ENCODE data around the gene COL18A1. TPM values are rescaled to one million over a fixed set of nuclear protein-coding genes. Genes with fewer than 3 reads are reported as not detected.

The COL18A1 gene
- total and polyA plus RNA-seq, 9 of the 15 experiments (the other 6 are each of a cell fraction or from before 2014, with no cell fraction given): 0.14 to 16.4 (median 2.0) TPM

DNA sequence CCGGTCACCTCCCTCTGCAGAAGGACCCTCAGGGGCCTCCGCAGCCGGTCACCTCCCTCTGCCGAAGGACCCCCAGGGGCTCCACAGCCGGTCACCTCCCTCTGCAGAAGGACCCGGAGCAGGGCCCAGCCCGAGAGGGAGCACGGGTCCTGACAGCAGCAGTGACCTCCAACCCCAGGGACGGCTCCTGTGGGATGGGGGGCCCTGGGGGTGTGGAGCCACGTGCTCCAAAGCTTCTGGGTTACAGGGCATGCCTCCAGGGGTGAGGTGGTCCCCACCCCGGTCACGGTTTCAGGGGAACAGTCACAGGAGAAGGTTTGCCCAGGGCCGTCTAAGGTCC lies 97.0 kb downstream of the COL18A1 start (continued):
- TF ChIP-seq ZBTB5 (IDR thresholded peaks at IDR 0.05) (no peak), CREBBP (IDR thresholded peaks at IDR 0.05; ENCODE audit: low read depth, low read length) (no peak), RNF2 (IDR thresholded peaks at IDR 0.05) (no peak), ZNF695 (CRISPR knock-in tag; IDR thresholded peaks at IDR 0.05) (no peak), HDAC1 (IDR thresholded peaks at IDR 0.05) (no peak)

DNA sequence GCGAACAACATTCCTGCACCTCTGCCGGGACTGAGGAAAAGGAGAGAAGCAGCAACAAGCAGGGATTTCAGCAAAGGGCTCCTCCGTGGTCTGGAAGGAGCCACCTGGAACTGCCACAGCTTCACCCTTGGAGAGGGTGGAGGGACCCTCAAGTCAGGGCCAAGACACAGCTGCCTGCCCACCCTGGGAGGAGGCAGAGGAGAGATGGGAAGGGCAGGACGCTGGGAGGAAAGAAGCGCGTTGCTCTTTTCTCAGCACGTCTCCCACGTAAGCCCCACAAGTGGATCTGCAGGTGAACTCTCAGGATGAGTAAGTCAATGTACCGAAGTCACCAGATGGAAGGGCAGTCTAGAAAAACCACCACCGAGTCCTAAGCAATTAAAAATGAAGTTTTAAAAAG lies 97.6 kb downstream of the COL18A1 start:
- ATAC-seq: no peak
- Histone ChIP-seq H3K9me1 (ENCODE audit: control insufficient read depth, insufficient read depth, low read length) (no peaks in the 10 kb centered on the region), H3K9ac (ENCODE audit: insufficient read depth in 1 of 2, low read depth in 2 of 2, low read length in 2 of 2) (no peak overlapping the region), H3K27ac (ENCODE audit: extremely low read depth, low read depth, low read length) (no peak overlapping the region), H3K36me3 (ENCODE audit: control insufficient read depth, insufficient read depth, low read length) (no peaks in the 10 kb centered on the region), H3K27me3 (ENCODE audit: control insufficient read depth in 2 of 2, insufficient read depth in 2 of 2, low read length in 2 of 2) (no peaks in the 10 kb centered on the region), H3K4me1 (replicated peaks in 1 of 2; ENCODE audit: control insufficient read depth in 2 of 2, insufficient read depth in 2 of 2, low read length in 2 of 2) (peaks cover 0 to 49% of the 10 kb centered on the region in 2 experiments; a peak in 3 of 5 replicates), H3K4me3 (no peak overlapping the region), H3K79me2 (ENCODE audit: control insufficient read depth, insufficient read depth, low read length) (no peaks in the 10 kb centered on the region), H2AFZ (ENCODE audit: low read depth, low read length) (no peak overlapping the region), H3K4me2 (ENCODE audit: insufficient read depth, low read length) (no peak overlapping the region), H3K9me3 (replicated peaks; ENCODE audit: control insufficient read depth, insufficient read depth, low read depth, low read length) (no peaks in the 10 kb centered on the region), H4K20me1 (replicated peaks; ENCODE audit: control insufficient read depth, insufficient read depth, low read length) (peaks cover 18% of the 10 kb centered on the region)
- intact Hi-C loops (cut with micrococcal nuclease): no loop called here
- DNase-seq (ENCODE audit: extremely low read depth in 1 of 4, low spot score in 3 of 4): no peak
- WGBS (ENCODE audit: insufficient coverage, low coverage, missing lambda C conversion rate): 28% methylated on average over 10 of the region's 10 CpGs
- ChIA-PET POLR2A (interaction anchor here (1.2 kb wide), 1 partner anchor 15 kb away, joined by 3 read pairs; no protein-coding TSS in a partner anchor), CTCF (ENCODE audit: low intra/inter-chr PET ratio) (no interaction called here)
- in situ Hi-C loops (cut with MboI): no loop called here
- no TSS peak for BruUV-seq (replicated peaks)
- FAIRE-seq: no peak
- TF ChIP-seq, protein P1, sequence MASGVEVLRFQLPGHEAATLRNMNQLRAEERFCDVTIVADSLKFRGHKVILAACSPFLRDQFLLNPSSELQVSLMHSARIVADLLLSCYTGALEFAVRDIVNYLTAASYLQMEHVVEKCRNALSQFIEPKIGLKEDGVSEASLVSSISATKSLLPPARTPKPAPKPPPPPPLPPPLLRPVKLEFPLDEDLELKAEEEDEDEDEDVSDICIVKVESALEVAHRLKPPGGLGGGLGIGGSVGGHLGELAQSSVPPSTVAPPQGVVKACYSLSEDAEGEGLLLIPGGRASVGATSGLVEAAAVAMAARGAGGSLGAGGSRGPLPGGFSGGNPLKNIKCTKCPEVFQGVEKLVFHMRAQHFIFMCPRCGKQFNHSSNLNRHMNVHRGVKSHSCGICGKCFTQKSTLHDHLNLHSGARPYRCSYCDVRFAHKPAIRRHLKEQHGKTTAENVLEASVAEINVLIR (CRISPR knock-in tag; IDR thresholded peaks at IDR 0.05): no peak
- TF ChIP-seq EWSR1 (IDR thresholded peaks at IDR 0.05; ENCODE audit: borderline replicate concordance, low read depth, partially characterized antibody) (no peak), HNRNPH1 (optimal IDR thresholded peaks at IDR 0.05; ENCODE audit: low read depth, low read length) (no peak), PRMT5 (CRISPR knock-in tag; IDR thresholded peaks at IDR 0.05) (no peak), RBM34 (IDR thresholded peaks at IDR 0.05; ENCODE audit: borderline replicate concordance, insufficient read depth, low read length) (no peak), ZNF133 (CRISPR knock-in tag; IDR thresholded peaks at IDR 0.05) (no peak), ZKSCAN3 (CRISPR knock-in tag; IDR thresholded peaks at IDR 0.05) (no peak), IRF2 (CRISPR knock-in tag; IDR thresholded peaks at IDR 0.05) (no peak), U2AF1 (optimal IDR thresholded peaks at IDR 0.05; ENCODE audit: low read depth, low read length) (no peak), SETDB1 (IDR thresholded peaks at IDR 0.05; ENCODE audit: low read length) (no peak)
- TF ChIP-seq, protein P2, sequence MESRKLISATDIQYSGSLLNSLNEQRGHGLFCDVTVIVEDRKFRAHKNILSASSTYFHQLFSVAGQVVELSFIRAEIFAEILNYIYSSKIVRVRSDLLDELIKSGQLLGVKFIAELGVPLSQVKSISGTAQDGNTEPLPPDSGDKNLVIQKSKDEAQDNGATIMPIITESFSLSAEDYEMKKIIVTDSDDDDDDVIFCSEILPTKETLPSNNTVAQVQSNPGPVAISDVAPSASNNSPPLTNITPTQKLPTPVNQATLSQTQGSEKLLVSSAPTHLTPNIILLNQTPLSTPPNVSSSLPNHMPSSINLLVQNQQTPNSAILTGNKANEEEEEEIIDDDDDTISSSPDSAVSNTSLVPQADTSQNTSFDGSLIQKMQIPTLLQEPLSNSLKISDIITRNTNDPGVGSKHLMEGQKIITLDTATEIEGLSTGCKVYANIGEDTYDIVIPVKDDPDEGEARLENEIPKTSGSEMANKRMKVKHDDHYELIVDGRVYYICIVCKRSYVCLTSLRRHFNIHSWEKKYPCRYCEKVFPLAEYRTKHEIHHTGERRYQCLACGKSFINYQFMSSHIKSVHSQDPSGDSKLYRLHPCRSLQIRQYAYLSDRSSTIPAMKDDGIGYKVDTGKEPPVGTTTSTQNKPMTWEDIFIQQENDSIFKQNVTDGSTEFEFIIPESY (CRISPR knock-in tag; IDR thresholded peaks at IDR 0.05): no peak
